Heart left ventricle (tissue), 13 donors: ENCODE data around the gene ZBTB34.

Experiments used
- POLR2A ChIP-seq, 2 donors: fragments of 450-650 bp; IDR thresholded peaks; one replicate each; pipeline ENCODE4 v1.6.1; 2017; ENCODE audit warnings: antibody characterized with exemption in 2 of 2, mild to moderate bottlenecking in 2 of 2, moderate library complexity in 2 of 2
- TF ChIP-seq, protein P1 (sequence below), 12 donors: fragments of 200-600 bp; sonication (generic) in 4 of 12; IDR thresholded peaks; one replicate each; pipeline versions ENCODE4 v1.5.0 to v1.8.0; 2018 to 2022; ENCODE audit warnings: antibody characterized with exemption in 12 of 12, mild to moderate bottlenecking in 5 of 12
- donor health status: ischemic (EF 13 %, LVEDD 7.1; RV severe dilation, severe dysfunction).
- donor health status: DM: no; HTN: yes; CAD: no.
- donor health status: DM: no; HTN: no; CAD: no.
- donor health status: ischemic (EF 25% LVEDD 6.9; RV normal size, moderate dysfunction).
- donor health status: ischemic (EF 25% LVEDD 5.7; RV mildly dilated, moderate dysfunction).
- donor health status: ischemic (EF 35%, LVEDD 5.7; RV mildly dilated, moderate dysfunction).
- donor health status: nonischemic (EF 11% LVEDD 7.7; RV severe dilation, severe dysfunction).
- donor health status: DM: yes; HTN: yes; CAD: no.
- donor health status: PGD.
- donor health status: ischemic (EF 29% LVEDD 5.4; RV normal size, mild dysfunction).
- donor health status: nonischemic (EF 23%, LVEDD 6.1; RV moderate dilation, normal function).

DNA sequence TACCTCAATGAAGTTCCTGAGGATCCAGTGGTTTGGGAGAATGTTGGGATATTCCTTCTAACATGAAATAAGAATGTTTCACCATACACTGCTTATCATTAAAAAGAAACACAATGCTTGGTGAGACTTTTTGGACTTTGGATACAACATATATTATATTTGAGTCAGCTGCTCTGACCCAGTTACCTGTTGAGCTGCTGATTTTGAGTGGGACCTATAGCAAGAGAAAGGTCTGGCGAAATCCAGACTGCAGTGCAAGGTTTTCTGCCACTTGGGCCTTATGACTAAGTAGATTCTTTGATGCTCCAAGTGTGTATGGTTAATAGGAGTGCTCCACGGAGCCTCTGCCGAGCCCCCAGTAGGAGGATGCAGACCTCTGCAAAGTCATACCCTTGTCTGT lies 44.1 kb downstream of the ZBTB34 start:
- TF ChIP-seq, protein P1, sequence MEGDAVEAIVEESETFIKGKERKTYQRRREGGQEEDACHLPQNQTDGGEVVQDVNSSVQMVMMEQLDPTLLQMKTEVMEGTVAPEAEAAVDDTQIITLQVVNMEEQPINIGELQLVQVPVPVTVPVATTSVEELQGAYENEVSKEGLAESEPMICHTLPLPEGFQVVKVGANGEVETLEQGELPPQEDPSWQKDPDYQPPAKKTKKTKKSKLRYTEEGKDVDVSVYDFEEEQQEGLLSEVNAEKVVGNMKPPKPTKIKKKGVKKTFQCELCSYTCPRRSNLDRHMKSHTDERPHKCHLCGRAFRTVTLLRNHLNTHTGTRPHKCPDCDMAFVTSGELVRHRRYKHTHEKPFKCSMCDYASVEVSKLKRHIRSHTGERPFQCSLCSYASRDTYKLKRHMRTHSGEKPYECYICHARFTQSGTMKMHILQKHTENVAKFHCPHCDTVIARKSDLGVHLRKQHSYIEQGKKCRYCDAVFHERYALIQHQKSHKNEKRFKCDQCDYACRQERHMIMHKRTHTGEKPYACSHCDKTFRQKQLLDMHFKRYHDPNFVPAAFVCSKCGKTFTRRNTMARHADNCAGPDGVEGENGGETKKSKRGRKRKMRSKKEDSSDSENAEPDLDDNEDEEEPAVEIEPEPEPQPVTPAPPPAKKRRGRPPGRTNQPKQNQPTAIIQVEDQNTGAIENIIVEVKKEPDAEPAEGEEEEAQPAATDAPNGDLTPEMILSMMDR (IDR thresholded peaks at IDR 0.05): no peak
- TF ChIP-seq POLR2A (IDR thresholded peaks at IDR 0.05): no peak
